ENCODE results near the gene RXRA.

RXRA gene

DNA sequence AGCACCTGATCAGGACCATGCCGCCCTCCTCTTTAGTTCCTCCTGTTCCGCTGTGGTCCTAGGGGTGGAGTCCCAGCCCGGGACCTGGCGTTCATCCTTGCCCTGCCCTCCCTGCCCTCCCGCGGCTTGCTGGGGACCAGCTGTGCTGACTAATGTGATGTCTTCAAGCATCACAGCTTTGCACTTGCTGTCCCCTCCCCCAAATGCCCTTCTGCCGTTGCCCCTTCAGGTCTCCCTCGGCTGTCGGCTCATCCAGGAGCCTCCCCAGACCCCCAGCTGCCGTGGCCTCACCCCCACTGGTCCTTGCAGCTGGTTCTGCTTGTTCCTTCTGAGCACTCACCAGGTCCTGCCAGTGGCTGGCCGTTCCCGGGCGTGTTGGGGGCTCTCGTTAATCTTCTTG is 19.9 kb downstream of the RXRA start:
- Histone ChIP-seq H3K36me3 (ENCODE audit: insufficient read depth, low read length) (no peaks in the 10 kb centered on the region), H4K20me1 (ENCODE audit: insufficient read depth, low read length) (no peaks in the 10 kb centered on the region), H3F3A (ENCODE audit: insufficient read depth, low read length) (no peaks in the 10 kb centered on the region), H3K9me2 (ENCODE audit: low read depth, low read length) (no peaks in the 10 kb centered on the region), H2AFZ (ENCODE audit: low read length) (no peak overlapping the region), H3K27me3 (ENCODE audit: insufficient read depth, low read length) (no peaks in the 10 kb centered on the region; the same call in 1 of the 2 replicates), H3K27ac (ENCODE audit: low read depth, low read length, poor library complexity, severe bottlenecking) (no peak overlapping the region), H3K4me3 (ENCODE audit: low read depth, low read length, poor library complexity, severe bottlenecking) (no peak overlapping the region), H3K9ac (ENCODE audit: low read length) (no peak overlapping the region), H3K9me3 (ENCODE audit: low read length) (no peaks in the 10 kb centered on the region), H3K79me2 (ENCODE audit: insufficient read depth, low read length) (no peaks in the 10 kb centered on the region), H3K4me1 (ENCODE audit: insufficient read depth, low read length, severe bottlenecking) (no peaks in the 10 kb centered on the region), H3K4me2 (ENCODE audit: low read length) (no peak overlapping the region)
- TF ChIP-seq EZH2 (IDR thresholded peaks at IDR 0.05; ENCODE audit: borderline replicate concordance, low read length), result no peak
- TF ChIP-seq, protein P1, sequence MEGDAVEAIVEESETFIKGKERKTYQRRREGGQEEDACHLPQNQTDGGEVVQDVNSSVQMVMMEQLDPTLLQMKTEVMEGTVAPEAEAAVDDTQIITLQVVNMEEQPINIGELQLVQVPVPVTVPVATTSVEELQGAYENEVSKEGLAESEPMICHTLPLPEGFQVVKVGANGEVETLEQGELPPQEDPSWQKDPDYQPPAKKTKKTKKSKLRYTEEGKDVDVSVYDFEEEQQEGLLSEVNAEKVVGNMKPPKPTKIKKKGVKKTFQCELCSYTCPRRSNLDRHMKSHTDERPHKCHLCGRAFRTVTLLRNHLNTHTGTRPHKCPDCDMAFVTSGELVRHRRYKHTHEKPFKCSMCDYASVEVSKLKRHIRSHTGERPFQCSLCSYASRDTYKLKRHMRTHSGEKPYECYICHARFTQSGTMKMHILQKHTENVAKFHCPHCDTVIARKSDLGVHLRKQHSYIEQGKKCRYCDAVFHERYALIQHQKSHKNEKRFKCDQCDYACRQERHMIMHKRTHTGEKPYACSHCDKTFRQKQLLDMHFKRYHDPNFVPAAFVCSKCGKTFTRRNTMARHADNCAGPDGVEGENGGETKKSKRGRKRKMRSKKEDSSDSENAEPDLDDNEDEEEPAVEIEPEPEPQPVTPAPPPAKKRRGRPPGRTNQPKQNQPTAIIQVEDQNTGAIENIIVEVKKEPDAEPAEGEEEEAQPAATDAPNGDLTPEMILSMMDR (IDR thresholded peaks at IDR 0.05; ENCODE audit: low read length), result no peak

DNA sequence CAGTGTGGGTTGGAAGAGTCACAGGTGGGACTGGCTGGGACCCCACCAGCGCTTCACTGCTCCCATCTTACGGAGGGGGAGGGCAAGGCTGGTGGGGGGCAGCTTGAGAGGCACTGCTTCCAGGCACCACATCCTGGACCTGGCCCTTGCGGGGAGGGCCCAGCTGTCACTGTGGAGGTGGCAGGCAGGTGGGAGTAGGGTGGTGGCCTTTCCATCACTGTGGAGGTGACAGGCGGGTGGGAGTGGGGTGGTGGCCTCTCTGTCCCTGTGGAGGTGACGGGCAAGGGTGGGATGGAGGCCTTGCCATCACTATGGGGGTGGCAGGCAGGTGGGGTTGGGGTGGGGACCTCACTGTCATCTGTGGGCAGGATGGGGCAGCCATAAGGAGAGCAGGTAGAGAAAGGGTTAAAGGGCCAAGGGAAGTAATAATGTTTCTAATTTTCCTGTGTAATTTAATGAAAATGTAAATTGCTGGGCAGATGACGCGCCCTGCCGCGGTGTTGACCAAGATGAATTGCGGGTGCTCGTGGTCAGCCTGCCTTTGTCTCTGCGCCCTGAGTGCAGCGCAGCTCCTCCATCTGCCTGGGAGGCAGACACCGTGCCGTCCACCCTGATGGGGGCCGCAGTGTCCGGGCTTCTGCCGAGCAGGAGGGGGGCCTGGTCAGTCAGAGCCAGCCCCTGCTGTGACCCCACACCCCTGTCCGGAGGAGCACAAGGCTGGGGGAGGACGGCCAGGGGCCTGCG is 20.8 kb downstream of the RXRA start:
- no peak overlapping the region for H3K4me2 ChIP-seq (ENCODE audit: low read length)
- no peaks in the 10 kb centered on the region for H3K9me3 ChIP-seq (ENCODE audit: low read length)
- no peak overlapping the region for H3K4me3 ChIP-seq (ENCODE audit: low read depth, low read length, poor library complexity, severe bottlenecking)
- no peak overlapping the region for H3K9ac ChIP-seq (ENCODE audit: low read length)
- H3K79me2 ChIP-seq (ENCODE audit: insufficient read depth, low read length), result no peaks in the 10 kb centered on the region
- no peak overlapping the region for H2AFZ ChIP-seq (ENCODE audit: low read length)
- no peaks in the 10 kb centered on the region for H3K4me1 ChIP-seq (ENCODE audit: insufficient read depth, low read length, severe bottlenecking)
- TF ChIP-seq, protein P1 (IDR thresholded peaks at IDR 0.05; ENCODE audit: low read length), result no peak
- no peak for TF ChIP-seq EZH2 (IDR thresholded peaks at IDR 0.05; ENCODE audit: borderline replicate concordance, low read length)
- no peaks in the 10 kb centered on the region for H3K36me3 ChIP-seq (ENCODE audit: insufficient read depth, low read length)
- no peak overlapping the region for H3K27ac ChIP-seq (ENCODE audit: low read depth, low read length, poor library complexity, severe bottlenecking)
- no peaks in the 10 kb centered on the region for H3K9me2 ChIP-seq (ENCODE audit: low read depth, low read length)
- H3F3A ChIP-seq (ENCODE audit: insufficient read depth, low read length), result no peaks in the 10 kb centered on the region
- H3K27me3 ChIP-seq (ENCODE audit: insufficient read depth, low read length), result peaks cover 4% of the 10 kb centered on the region; the same call in 1 of the 2 replicates
- H4K20me1 ChIP-seq (ENCODE audit: insufficient read depth, low read length), result no peaks in the 10 kb centered on the region

DNA sequence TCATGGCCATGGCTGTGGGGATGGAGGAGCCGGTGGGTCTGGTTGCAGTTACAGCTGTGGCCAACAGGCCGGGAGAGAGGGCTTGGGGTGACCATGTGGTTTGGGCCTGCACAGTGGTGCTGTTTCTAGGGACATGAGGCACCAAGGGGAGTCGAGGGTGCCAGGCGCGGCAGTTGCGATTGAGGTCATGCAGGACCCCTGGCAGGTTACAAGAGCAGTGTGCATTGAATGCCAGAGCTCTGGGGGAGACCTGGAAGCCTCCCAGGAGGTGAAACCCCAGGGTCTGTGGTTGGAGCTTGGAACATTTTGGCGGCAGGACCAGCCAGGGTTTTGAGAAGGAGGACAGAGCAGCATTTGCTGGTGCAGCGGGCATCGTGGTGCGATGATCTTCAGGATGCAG is 21.7 kb downstream of the RXRA start:
- Histone ChIP-seq H3K79me2 (ENCODE audit: insufficient read depth, low read length) (no peaks in the 10 kb centered on the region), H3K4me2 (ENCODE audit: low read length) (no peak overlapping the region)

More for the DNA sequence above, 21.7 kb downstream of the RXRA start:
- Histone ChIP-seq H3F3A (ENCODE audit: insufficient read depth, low read length) (no peaks in the 10 kb centered on the region), H3K9me3 (ENCODE audit: low read length) (no peaks in the 10 kb centered on the region), H3K4me1 (ENCODE audit: insufficient read depth, low read length, severe bottlenecking) (no peaks in the 10 kb centered on the region), H3K4me3 (ENCODE audit: low read depth, low read length, poor library complexity, severe bottlenecking) (no peak overlapping the region), H3K27ac (ENCODE audit: low read depth, low read length, poor library complexity, severe bottlenecking) (no peak overlapping the region), H3K27me3 (ENCODE audit: insufficient read depth, low read length) (peaks cover 11% of the 10 kb centered on the region; the same call in 1 of the 2 replicates), H4K20me1 (ENCODE audit: insufficient read depth, low read length) (no peaks in the 10 kb centered on the region), H3K36me3 (ENCODE audit: insufficient read depth, low read length) (no peaks in the 10 kb centered on the region), H3K9ac (ENCODE audit: low read length) (no peak overlapping the region), H3K9me2 (ENCODE audit: low read depth, low read length) (no peaks in the 10 kb centered on the region), H2AFZ (ENCODE audit: low read length) (no peak overlapping the region)
- TF ChIP-seq, protein P1 (IDR thresholded peaks at IDR 0.05; ENCODE audit: low read length), result no peak
- no peak for TF ChIP-seq EZH2 (IDR thresholded peaks at IDR 0.05; ENCODE audit: borderline replicate concordance, low read length)
